ENCODE data around the gene HTR3D. TPM values are rescaled to one million over a fixed set of nuclear protein-coding genes. Genes with fewer than 3 reads are reported as not detected.

Gene HTR3D
- total and polyA plus RNA-seq, 2 of the 4 experiments (the other 2 are of a cell fraction), result not detected

- Histone ChIP-seq H3K9me3 (ENCODE audit: control insufficient read depth, insufficient read depth, low read length) (no peaks in the 10 kb centered on the region), H2AFZ (replicated peaks; ENCODE audit: low read length, poor library complexity) (no peak overlapping the region), H2BK15ac (ENCODE audit: low read depth, low read length) (no peak overlapping the region), H3K9ac (ENCODE audit: low read depth, low read length) (no peak overlapping the region), H3K14ac (replicated peaks; ENCODE audit: low read depth, low read length) (no peak overlapping the region), H2AK5ac (ENCODE audit: low read depth, low read length) (no peak overlapping the region), H2BK20ac (ENCODE audit: low read depth, low read length) (no peak overlapping the region), H3K23ac (ENCODE audit: low read depth, low read length) (no peak overlapping the region), H3K56ac (ENCODE audit: extremely low read depth, insufficient read depth, low read length) (no peak overlapping the region), H3K4me3 (ENCODE audit: insufficient read depth, low read depth, low read length) (no peak overlapping the region), H4K5ac (ENCODE audit: low read depth, low read length) (no peak overlapping the region), H3K79me1 (ENCODE audit: low read depth in 1 of 2, low read length in 2 of 2) (no peaks in the 10 kb centered on the region), H3K4me1 (ENCODE audit: control insufficient read depth, insufficient read depth, low read length) (no peaks in the 10 kb centered on the region), H3K9me1 (ENCODE audit: insufficient read depth, low read length) (no peaks in the 10 kb centered on the region), H3K4me2 (ENCODE audit: low read depth, low read length) (no peak overlapping the region), H3K4ac (ENCODE audit: low read depth, low read length) (no peak overlapping the region), H4K20me1 (ENCODE audit: insufficient read depth, low read length) (no peaks in the 10 kb centered on the region), H2BK120ac (ENCODE audit: low read depth, low read length) (no peak overlapping the region), H3K27ac (ENCODE audit: insufficient read depth, low read length) (no peak overlapping the region), H3K36me3 (ENCODE audit: control insufficient read depth, insufficient read depth, low read length) (no peaks in the 10 kb centered on the region), H2BK5ac (ENCODE audit: low read depth, low read length, poor library complexity, severe bottlenecking) (no peak overlapping the region), H3K18ac (ENCODE audit: low read depth, low read length) (no peak overlapping the region), H2AK9ac (replicated peaks; ENCODE audit: low read depth, low read length, poor library complexity) (no peak overlapping the region), H4K8ac (ENCODE audit: low read depth in 2 of 2, low read length in 2 of 2) (no peak overlapping the region), H3K27me3 (ENCODE audit: control insufficient read depth, insufficient read depth, low read length) (peaks cover 12% of the 10 kb centered on the region), H4K91ac (ENCODE audit: insufficient read depth, low read depth, low read length) (no peak overlapping the region)
- no TSS peak for BruUV-seq (replicated peaks)
- WGBS, 2 experiments (ENCODE audit: extremely low coverage in 2 of 2, insufficient read length in 1 of 2), result 49% methylated on average over 3 of the region's 4 CpGs; no CpG with 5 or more reads in 1 of the 2 experiments
- in situ Hi-C loops (cut with MboI; ENCODE audit: low sequenced_read_pairs), result no loop called here
- DNase-seq (no peak), ATAC-seq (ENCODE audit: low read depth) (no peak)
- dilution Hi-C loops (cut with HindIII; ENCODE audit: low sequenced_read_pairs, unreplicated experiment), result no loop called here
- intact Hi-C loops (cut with micrococcal nuclease), result no loop called here
- ChIA-PET CTCF (no interaction called here), POLR2A (ENCODE audit: unreplicated experiment) (no interaction called here)
- no peak for TF ChIP-seq FOS (IDR thresholded peaks at IDR 0.05; ENCODE audit: low read depth, low read length)
- TF ChIP-seq USF2 (IDR thresholded peaks at IDR 0.05; ENCODE audit: low read depth, low read length), result no peak
Observed at GRCh38 chr3:184073621-184074020, 42.1 kb downstream of the HTR3D start.
